Ramos (cell line): ENCODE measurements around the gene SUSD4.
"Not testable (repeated sequence)": the region's sequence is repeated elsewhere in the genome, so short reads cannot be mapped to it uniquely, and the experiment has no call there.

Source experiments
- in situ Hi-C: fragments of 300-500 bp; cut with MboI; formaldehyde crosslinking; loops from one replicate; pipeline ENCODE4 v1.14.3; 2022; ENCODE audit warnings: low sequenced_read_pairs; ENCODE audit not compliant: unreplicated experiment

SUSD4 gene

GRCh38 chr1:223301371-223301770 lies 62.6 kb downstream of the SUSD4 start:
- in situ Hi-C loops = no loop called here

GRCh38 chr1:223299553-223299952 lies 64.4 kb downstream of the SUSD4 start:
- in situ Hi-C loops = no loop called here

- in situ Hi-C loops = no loop called here
Measured at GRCh38 chr1:223298701-223299100, 65.3 kb downstream of the SUSD4 start.

- in situ Hi-C loops = no loop called here
Measured at GRCh38 chr1:223297800-223298199, 66.2 kb downstream of the SUSD4 start.

DNA sequence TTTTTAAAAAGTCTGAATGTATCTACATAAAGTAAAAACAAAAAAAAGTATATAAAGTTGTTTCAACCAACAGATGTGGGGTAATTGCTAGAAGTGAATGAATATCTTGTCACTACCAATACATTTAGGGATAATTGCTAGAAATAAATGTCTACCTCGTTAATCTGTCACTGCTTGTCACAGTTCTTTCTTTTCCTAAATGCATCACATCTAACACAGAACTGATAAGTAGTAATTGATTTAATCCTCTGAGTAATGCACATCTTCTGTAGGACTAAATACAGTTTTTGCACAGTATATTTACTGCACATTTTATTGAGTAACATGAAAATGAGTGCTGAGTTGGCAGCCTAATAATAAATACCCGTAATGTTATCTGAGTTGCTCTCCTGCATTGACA lies 72.2 kb downstream of the SUSD4 start:
- in situ Hi-C loops = no loop called here

GRCh38 chr1:223290397-223290796 lies 73.6 kb downstream of the SUSD4 start:
- in situ Hi-C loops = no loop called here

GRCh38 chr1:223289621-223290020 lies 74.4 kb downstream of the SUSD4 start:
- in situ Hi-C loops = no loop called here

- in situ Hi-C loops = no loop called here
Measured at GRCh38 chr1:223288826-223289225, 75.2 kb downstream of the SUSD4 start.

GRCh38 chr1:223285452-223285851 lies 78.5 kb downstream of the SUSD4 start:
- in situ Hi-C loops = no loop called here

GRCh38 chr1:223283697-223284096 lies 80.3 kb downstream of the SUSD4 start:
- in situ Hi-C loops = not testable (repeated sequence)

DNA sequence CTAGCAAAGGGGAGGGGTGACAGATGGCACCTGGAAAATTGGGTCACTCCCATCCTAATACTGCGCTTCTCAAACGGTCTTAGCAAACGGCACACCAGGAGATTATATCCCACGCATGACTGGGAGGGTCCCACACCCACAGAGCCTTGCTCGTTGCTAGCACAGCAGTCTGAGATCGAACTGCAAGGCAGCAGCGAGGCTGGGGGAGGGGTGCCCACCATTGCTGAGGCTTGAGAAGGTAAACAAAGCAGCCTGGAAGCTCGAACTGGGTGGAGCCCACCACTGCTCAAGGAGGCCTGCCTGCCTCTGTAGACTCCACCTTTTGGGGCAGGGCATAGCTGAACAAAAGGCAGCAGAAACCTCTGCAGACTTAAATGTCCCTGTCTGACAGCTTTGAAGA lies 85.7 kb downstream of the SUSD4 start:
- in situ Hi-C loops = not testable (repeated sequence)

DNA sequence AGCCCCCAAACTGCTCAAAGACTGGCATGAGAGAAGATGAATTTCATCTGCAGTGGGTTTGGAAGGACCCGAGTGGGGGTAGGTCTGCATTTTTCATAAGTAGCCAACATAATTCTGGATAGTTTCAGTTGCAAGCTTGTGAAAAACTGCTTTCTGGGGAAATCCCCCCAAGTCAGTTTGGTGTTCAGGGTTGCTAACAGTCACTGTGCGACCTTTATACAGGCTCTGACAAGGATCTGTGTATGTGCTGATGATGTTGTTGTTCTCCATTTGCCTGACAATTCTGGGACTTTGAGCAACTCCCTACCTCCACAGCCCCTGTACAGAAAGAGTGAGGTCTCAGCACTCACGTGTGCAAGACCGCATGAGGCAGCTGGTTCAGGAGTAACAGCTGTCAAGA lies 87.9 kb downstream of the SUSD4 start:
- in situ Hi-C loops = no loop called here

GRCh38 chr1:223273511-223273910 lies 90.5 kb downstream of the SUSD4 start:
- in situ Hi-C loops = no loop called here

DNA sequence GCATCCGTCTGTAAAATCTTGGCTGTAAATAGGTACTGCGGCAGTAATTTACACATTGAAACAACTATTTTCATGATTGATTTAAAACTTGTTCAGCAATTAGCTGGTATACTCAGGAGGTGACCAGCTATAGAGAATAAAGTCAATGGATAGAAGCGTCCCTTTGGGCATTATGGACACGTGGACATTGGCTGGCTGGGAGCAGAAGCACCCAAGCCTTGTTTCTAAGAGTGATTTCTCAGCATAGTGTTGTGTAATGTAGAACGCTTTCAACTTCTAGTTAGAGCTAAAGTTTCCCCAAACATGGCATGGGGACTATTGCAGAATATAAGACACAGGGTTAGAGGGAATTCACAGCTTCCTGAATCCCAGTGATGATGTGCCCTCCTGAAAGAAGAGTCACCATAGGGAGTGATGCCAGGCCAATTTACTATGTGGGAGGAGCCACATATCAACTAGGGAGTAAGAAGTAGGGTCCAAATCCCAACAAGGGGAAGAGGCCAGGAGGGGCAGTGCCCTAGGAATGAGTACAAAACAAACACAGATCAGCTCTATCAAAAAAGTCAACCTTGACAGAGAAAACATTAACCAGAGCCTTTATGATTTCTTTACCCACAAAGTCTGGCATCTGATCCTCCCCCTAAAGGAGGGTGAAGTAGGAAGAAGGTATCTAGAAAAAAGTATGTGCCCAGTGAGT lies 92.7 kb downstream of the SUSD4 start:
- in situ Hi-C loops = no loop called here

GRCh38 chr1:223270155-223270554 lies 93.8 kb downstream of the SUSD4 start:
- in situ Hi-C loops = no loop called here

DNA sequence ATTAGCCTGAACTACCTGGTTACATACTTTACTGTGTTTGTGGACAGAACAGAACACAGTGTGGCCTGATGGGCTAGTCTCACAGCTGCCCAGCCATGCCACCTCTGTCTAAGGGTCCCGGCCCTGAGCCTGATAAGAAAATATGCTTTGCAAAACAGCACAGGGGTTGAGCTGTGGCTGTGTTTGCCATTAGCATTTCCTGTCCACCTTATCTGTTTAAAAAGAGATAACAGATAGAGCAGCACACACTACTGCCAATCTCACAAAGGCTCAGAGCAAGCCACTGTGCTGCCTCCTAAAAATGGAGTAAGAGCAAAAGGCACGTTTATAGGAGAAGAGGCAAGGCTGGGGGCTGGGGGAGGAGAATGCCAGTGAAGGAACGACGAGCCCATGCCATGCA lies 95.0 kb downstream of the SUSD4 start:
- in situ Hi-C loops = no loop called here

- in situ Hi-C loops = no loop called here
Measured at GRCh38 chr1:223266632-223267172, 97.3 kb downstream of the SUSD4 start.

DNA sequence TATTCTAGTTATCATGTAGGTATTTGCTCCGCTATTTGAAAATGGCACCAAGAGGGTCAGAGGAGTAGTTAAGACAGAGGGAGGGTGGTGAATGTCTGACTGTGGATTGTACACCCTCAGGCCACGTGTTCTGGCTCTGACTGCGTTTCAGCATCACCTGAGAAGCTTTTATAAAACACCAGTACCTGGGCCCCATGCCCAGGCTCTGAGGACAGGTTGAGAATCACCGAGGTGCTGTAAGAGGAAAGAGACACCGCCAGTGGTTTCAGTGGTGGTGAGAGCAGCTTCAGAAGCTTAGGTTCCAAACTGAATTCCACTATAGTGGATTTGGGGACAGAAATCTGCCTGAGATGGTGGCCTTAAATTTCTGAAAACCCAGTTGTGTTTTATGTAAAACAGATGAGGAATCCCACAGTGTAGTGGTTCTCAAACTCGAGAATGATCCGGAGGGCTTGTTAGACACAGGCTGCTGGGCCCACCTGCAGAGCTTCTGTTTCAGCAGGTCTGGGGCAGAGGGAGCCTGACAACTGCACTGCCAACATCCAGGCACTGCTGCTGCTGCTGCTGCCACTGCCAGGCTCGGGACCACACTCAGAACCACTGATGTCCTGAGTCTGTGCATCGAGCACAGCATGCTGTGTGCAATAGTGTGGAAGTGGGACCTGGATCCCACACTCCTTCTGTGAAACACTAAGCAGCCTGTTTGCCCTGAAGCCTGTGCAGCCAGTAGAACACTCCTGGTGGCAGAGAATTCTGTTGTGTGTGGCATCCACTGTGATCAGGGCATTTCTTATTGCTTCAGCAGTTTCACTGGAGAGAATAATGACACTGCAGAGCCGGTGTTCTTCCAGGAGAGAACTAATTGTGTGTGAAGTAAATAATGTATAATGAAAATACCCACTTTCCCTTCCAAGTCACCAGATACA lies 98.7 kb downstream of the SUSD4 start:
- in situ Hi-C loops = no loop called here

GRCh38 chr1:223264529-223264928 lies 99.4 kb downstream of the SUSD4 start:
- in situ Hi-C loops = no loop called here

DNA sequence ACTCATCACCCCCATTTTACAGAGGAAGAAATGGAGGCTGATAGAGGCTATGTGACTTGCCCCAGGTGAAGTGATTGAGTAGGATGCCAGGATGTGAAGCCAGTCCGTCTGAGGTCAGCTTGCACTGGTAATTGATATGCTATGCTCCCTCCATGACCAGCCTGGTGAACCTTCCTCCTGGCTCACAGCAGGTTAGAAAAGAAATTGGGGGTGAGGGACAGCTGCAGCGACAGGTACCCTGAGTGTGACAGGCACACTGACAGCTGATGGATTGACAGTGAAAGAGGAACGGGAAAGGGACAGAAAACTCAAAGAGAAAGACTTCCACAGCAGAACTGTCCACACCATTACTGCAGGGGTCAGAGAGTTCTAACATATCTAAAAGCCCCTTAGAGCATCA lies 102.1 kb downstream of the SUSD4 start:
- in situ Hi-C loops = no loop called here

DNA sequence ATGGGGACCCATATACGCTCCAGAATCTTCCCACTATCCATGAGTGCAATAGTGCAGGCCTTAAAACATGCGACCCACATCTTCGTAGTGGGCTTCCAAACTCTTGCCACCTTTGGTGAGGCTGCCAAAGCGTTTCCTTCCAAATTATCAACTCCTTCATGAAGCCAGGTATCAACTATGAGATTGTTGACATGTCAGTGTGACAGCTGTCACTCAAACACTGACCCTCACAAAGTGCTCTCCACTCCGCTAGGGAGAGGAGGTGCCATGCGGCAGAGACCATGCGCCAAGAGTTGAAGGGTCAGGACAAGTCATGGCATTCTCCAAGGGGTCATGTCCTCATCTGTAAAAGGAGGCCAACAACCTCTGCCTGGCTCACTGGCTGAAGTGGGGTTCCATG lies 103.3 kb downstream of the SUSD4 start:
- in situ Hi-C loops = no loop called here
